Kidney capillary endothelial cell (primary cell): ENCODE measurements around the gene CDKL5.
A peak's percentile ranks its signal among the peaks of the same experiment; 100 is the strongest.
"Not testable (repeated sequence)": the region's sequence is repeated elsewhere in the genome, so short reads cannot be mapped to it uniquely, and the experiment has no call there.

ENCODE experiments used
- DNase-seq: peaks from one replicate; pipeline ENCODE4 v3.0.0-alpha.2; 2018; ENCODE audit warnings: low spot score

Gene CDKL5

GRCh38 chrX:18577400-18577799 is 152.0 kb downstream of the CDKL5 start:
- DNase-seq: no peak

DNA sequence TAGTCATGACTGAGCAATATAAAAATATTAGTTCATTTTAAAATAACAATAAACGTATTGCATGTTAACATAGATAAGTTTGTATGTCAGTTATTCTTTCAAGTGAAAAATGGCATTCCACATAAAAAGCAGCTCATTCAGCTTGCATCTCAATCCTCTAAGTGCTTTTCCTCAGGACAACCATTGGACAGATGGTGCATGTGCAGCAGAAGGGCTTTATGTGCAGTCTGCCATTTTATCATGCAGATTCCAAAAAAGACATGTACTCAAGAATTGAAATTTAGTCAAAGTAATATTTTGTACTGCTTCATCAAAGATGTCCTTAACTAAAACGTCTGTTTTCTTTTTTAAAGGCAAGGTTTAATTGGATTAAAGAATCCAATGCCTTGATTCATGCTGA is 153.1 kb downstream of the CDKL5 start:
- DNase-seq: no peak

- DNase-seq: no peak
Measured at GRCh38 chrX:18579495-18579894, 154.1 kb downstream of the CDKL5 start.

DNA sequence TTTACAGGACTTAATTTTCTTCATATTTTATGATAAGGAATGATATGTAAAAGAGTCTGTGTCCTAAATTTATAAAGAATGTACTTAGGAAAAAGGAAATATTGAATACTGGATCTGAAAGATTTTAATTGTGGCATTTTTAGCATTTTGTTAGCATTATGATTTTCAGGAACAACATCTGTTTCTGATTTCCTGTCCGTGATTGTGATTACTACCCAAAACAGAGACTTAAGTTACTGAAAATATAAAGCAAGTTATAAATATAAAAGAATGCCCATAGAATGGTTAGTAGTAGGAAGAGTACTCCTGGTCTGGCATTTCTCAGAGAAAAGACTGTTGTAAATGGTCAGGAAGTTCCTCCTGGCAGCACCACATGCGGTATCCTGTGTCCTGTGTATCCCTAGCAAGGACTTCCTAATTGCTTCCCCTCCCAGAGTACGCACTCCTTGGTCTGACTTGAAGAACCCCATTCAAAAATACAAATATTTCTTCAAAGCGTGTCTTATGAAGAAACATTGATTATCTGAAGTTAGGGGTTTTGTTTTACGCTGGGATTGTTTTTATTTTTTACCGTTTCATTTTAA is 157.6 kb downstream of the CDKL5 start:
- DNase-seq: peak; percentile 14

DNA sequence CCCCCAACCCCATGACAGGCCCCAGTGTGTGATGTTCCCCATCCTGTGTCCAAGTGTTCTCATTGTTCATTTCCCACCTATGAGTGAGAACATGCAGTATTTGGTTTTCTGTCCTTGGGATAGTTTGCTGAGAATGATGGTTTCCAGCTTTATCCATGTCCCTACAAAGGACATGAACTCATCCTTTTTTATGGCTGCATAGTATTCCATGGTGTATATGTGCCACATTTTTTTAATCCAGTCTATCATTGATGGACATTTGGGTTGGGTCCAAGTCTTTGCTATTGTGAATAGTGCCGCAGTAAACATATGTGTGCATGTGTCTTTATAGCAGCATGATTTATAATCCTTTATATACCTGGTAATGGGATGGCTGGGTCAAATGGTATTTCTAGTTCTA is 163.9 kb downstream of the CDKL5 start:
- DNase-seq: not testable (repeated sequence)

- DNase-seq: no peak
Measured at GRCh38 chrX:18591834-18592233, 166.4 kb downstream of the CDKL5 start.

DNA sequence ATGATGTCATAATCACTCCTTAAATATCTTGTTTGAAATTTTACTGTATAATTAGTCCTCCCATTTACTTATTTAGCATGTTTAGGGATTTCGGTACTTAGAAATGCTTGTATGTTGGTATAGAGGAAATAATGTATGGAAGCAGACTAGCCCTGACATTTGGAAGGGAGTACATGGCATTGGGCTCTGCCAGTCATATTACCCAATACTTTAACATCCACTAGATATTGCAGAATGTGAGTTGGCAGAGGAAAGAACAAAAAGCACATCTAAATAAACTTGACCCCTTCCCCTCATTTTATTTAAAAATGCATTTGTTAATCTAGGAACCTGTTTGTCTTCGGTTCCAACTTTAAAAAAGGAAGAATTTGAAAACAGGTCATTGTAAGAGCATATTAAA is 168.7 kb downstream of the CDKL5 start:
- no peak for DNase-seq

- no peak for DNase-seq
Measured at GRCh38 chrX:18596096-18596495, 170.7 kb downstream of the CDKL5 start.

DNA sequence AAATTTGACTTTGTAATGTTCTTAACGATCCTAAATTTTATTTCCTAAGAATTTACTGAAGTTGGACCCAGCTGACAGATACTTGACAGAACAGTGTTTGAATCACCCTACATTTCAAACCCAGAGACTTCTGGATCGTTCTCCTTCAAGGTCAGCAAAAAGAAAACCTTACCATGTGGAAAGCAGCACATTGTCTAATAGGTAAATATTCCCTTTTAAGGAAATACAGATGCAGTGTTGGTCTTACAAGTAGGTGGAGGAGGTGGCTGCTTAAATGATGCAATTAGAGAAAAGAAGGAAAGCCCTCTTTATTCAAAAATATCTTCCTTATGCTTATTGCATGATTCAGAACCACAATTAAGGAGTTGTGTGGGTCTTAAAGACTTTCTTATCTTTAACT is 173.0 kb downstream of the CDKL5 start:
- no peak for DNase-seq

DNA sequence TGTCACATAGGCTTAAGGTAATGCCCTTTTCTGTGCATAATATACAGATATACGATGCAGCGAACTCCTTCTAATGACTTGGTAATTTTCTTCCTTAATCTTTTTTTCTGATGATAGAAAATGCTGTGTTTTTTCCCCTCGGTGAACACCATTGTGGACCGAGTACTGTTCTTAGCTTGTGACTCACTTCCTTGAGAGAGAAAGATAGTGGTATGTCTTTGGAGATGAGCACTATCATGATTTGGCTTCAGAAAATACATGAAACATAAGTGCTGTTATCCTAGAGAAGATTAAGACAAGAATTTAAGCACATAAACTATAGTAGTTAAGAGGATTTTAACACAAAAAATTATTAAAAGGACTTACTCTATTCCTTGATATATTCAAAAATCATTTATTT is 182.6 kb downstream of the CDKL5 start:
- no peak for DNase-seq

GRCh38 chrX:18613930-18614639 is 188.7 kb downstream of the CDKL5 start:
- DNase-seq: no peak

DNA sequence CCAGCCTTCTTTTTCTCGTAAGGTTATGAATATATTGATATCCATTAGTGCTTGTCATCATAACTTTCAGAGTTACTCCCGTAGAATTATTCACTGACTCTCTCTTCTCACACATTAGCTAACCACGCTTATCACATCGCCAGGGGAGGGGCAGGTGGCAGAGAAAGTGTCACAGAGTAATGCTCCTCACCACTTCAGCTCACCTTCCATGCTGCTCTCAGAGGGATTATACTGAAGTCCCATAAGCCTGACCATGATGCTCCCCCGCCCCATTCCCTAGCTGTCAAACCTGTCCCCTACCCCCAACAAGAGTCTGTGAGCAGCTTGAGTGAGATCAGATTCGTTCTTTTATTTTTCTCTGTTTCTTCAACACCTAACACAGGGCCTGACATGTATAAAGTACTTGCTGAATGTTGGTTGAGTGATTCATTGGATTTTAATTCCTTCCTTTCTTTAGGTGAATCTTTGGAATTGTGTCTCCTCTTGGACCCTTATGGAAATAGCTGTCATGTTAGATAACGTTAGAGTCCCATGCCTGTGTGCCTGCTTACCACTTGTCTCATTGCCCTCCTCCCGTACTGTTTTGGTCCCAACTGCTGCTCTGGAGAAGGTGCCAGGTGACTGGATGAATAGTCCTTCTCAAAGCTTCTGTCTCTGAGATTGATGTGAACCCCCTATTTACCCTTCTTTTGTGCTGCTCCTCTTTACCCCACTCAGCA is 191.4 kb downstream of the CDKL5 start:
- DNase-seq: no peak

- peak; percentile 27 for DNase-seq
Measured at GRCh38 chrX:18617407-18617750, 192.0 kb downstream of the CDKL5 start.

- DNase-seq: no peak
Measured at GRCh38 chrX:18619288-18619687, 193.9 kb downstream of the CDKL5 start.

GRCh38 chrX:18620349-18620748 is 194.9 kb downstream of the CDKL5 start:
- DNase-seq: no peak

- no peak for DNase-seq
Measured at GRCh38 chrX:18624599-18624998, 199.2 kb downstream of the CDKL5 start.

GRCh38 chrX:18630934-18631333 is 205.5 kb downstream of the CDKL5 start:
- no peak for DNase-seq

GRCh38 chrX:18638398-18638797 is 213.0 kb downstream of the CDKL5 start:
- no peak for DNase-seq

GRCh38 chrX:18639280-18639679 is 213.9 kb downstream of the CDKL5 start:
- no peak for DNase-seq

GRCh38 chrX:18640686-18641085 is 215.3 kb downstream of the CDKL5 start:
- no peak for DNase-seq

GRCh38 chrX:18643243-18643642 is 217.8 kb downstream of the CDKL5 start:
- no peak for DNase-seq

- no peak for DNase-seq
Measured at GRCh38 chrX:18643853-18644252, 218.4 kb downstream of the CDKL5 start.

DNA sequence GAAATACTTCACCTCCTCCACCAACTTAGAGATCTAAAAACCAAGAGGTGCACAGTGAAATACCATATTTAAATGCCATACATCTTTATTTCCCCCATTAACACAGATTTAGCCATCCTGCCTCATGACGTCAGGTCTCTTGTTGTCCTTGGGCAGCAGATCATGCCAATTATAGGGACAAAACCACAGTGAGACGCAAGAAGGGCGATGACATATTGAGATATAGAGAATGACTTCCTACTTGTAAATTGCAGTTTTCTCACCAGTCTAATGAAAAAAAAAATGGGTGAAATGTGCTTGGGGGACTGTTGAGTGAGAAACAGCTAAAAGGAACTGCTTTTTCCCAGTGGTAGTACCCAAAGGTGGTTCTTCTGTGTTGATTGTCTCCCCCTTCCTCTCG is 222.2 kb downstream of the CDKL5 start:
- no peak for DNase-seq
